ENCODE data around the gene MPI.

The MPI gene

DNA sequence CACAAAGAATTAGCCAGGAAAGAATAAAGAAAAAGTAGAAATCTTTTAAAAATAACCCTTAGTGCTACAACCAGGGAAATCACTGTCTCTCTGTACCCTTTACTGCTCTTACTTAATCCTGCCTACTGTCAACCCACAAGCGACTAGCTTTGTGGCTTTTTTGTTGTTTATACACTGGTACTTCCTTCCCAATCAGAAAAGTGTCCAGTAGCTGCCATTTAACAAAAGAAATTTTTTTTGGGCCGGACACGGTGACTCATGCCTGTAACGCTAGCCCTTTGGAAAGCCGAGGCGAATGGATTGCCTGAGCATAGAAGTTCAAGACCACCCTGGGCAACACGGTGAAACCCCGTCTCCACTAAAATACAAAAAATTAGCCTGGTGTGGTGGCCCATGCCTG lies 30.6 kb downstream of the MPI start:
- H3K36me3 ChIP-seq (replicated peaks in 1 of 2; ENCODE audit: control insufficient read depth in 2 of 2, insufficient read depth in 2 of 2, low read length in 2 of 2) = peaks cover 17 to 94% of the 10 kb centered on the region in 2 donors
- no peak overlapping the region for H3K4me3 ChIP-seq (ENCODE audit: low read length in 2 of 2)
- no peak overlapping the region for H3K27ac ChIP-seq (replicated peaks; ENCODE audit: low read length)
- no peak overlapping the region for H4K8ac ChIP-seq (ENCODE audit: low read depth, low read length)
- no peak overlapping the region for H2AK5ac ChIP-seq (ENCODE audit: low read depth, low read length)
- no peaks in the 10 kb centered on the region for H3K4me1 ChIP-seq (ENCODE audit: control insufficient read depth in 2 of 2, insufficient read depth in 1 of 2, low read depth in 1 of 2, low read length in 2 of 2)
- H2BK120ac ChIP-seq (ENCODE audit: low read depth, low read length) = no peak overlapping the region
- no peak overlapping the region for H4K91ac ChIP-seq (ENCODE audit: low read depth, low read length, poor library complexity)
- no peak overlapping the region for H2AFZ ChIP-seq (ENCODE audit: low read length)
- H3K79me1 ChIP-seq (ENCODE audit: low read depth, low read length) = no peaks in the 10 kb centered on the region
- H3K9ac ChIP-seq (ENCODE audit: low read depth, low read length, poor library complexity) = no peak overlapping the region
- no peaks in the 10 kb centered on the region for H3K27me3 ChIP-seq (ENCODE audit: control insufficient read depth in 3 of 3, insufficient read depth in 3 of 3, low read depth in 1 of 3, low read length in 3 of 3)
- H2BK5ac ChIP-seq (ENCODE audit: low read length) = no peak overlapping the region
- H3K4ac ChIP-seq (ENCODE audit: low read length) = no peak overlapping the region
- no peaks in the 10 kb centered on the region for H3K9me3 ChIP-seq (replicated peaks in 1 of 2; ENCODE audit: control insufficient read depth in 2 of 2, insufficient read depth in 1 of 2, low read depth in 1 of 2, low read length in 2 of 2)
- DNase-seq (ENCODE audit: low spot score) = no peak
- no peak overlapping the region for H3K14ac ChIP-seq (ENCODE audit: low read length)
- no peak overlapping the region for H2BK12ac ChIP-seq (ENCODE audit: low read length)
- H3K18ac ChIP-seq (ENCODE audit: low read length) = no peak overlapping the region
- H2BK15ac ChIP-seq (ENCODE audit: low read length) = no peak overlapping the region
- H3K23ac ChIP-seq (ENCODE audit: low read depth, low read length, poor library complexity) = no peak overlapping the region
- WGBS, 2 donors (ENCODE audit: extremely low coverage in 2 of 2, insufficient read length in 2 of 2, insufficient replicate concordance in 1 of 2) = no CpG with 5 or more reads among the region's 8 CpGs
- no peak overlapping the region for H3K4me2 ChIP-seq (ENCODE audit: insufficient read depth, low read length, poor library complexity, severe bottlenecking)

DNA sequence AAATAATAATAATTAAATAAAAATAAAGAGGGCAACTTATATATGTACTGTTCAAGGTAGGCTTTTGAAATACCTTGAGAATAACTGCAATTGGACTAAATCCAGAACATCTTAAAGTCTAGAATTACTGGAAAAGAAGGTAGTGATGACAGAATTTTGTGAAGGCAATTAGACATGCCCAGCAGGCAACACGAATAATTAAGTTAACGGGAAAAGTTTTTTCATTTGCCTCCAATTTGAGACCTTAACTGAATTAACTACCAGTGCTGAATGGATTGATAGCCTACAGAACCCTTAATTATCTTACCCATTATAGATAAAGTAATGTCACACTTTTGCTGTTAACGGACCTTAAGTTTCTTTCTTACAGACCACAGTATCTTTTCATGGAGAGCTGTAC lies 34.7 kb downstream of the MPI start:
- Histone ChIP-seq H2BK12ac (ENCODE audit: low read length) (no peak overlapping the region), H3K14ac (ENCODE audit: low read length) (no peak overlapping the region), H3K23ac (ENCODE audit: low read depth, low read length, poor library complexity) (no peak overlapping the region), H3K27me3 (ENCODE audit: control insufficient read depth in 3 of 3, insufficient read depth in 3 of 3, low read depth in 1 of 3, low read length in 3 of 3) (no peaks in the 10 kb centered on the region), H3K27ac (replicated peaks; ENCODE audit: low read length) (no peak overlapping the region), H4K91ac (ENCODE audit: low read depth, low read length, poor library complexity) (no peak overlapping the region), H2BK5ac (ENCODE audit: low read length) (no peak overlapping the region), H2AK5ac (ENCODE audit: low read depth, low read length) (no peak overlapping the region), H4K8ac (ENCODE audit: low read depth, low read length) (no peak overlapping the region), H3K18ac (ENCODE audit: low read length) (no peak overlapping the region), H3K36me3 (replicated peaks in 1 of 2; ENCODE audit: control insufficient read depth in 2 of 2, insufficient read depth in 2 of 2, low read length in 2 of 2) (peaks cover 14 to 89% of the 10 kb centered on the region in 2 donors), H2BK15ac (ENCODE audit: low read length) (no peak overlapping the region), H3K4me1 (ENCODE audit: control insufficient read depth in 2 of 2, insufficient read depth in 1 of 2, low read depth in 1 of 2, low read length in 2 of 2) (no peaks in the 10 kb centered on the region), H3K9me3 (replicated peaks in 1 of 2; ENCODE audit: control insufficient read depth in 2 of 2, insufficient read depth in 1 of 2, low read depth in 1 of 2, low read length in 2 of 2) (no peaks in the 10 kb centered on the region), H3K79me1 (ENCODE audit: low read depth, low read length) (peaks cover 2% of the 10 kb centered on the region), H3K4me2 (ENCODE audit: insufficient read depth, low read length, poor library complexity, severe bottlenecking) (no peak overlapping the region), H3K4me3 (ENCODE audit: low read length in 2 of 2) (no peak overlapping the region), H2BK120ac (ENCODE audit: low read depth, low read length) (no peak overlapping the region), H2AFZ (ENCODE audit: low read length) (no peak overlapping the region), H3K9ac (ENCODE audit: low read depth, low read length, poor library complexity) (no peak overlapping the region), H3K4ac (ENCODE audit: low read length) (no peak overlapping the region)
- no peak for DNase-seq (ENCODE audit: low spot score)
- no CpG with 5 or more reads among the region's 3 CpGs for WGBS, 2 donors (ENCODE audit: extremely low coverage in 2 of 2, insufficient read length in 2 of 2, insufficient replicate concordance in 1 of 2)

DNA sequence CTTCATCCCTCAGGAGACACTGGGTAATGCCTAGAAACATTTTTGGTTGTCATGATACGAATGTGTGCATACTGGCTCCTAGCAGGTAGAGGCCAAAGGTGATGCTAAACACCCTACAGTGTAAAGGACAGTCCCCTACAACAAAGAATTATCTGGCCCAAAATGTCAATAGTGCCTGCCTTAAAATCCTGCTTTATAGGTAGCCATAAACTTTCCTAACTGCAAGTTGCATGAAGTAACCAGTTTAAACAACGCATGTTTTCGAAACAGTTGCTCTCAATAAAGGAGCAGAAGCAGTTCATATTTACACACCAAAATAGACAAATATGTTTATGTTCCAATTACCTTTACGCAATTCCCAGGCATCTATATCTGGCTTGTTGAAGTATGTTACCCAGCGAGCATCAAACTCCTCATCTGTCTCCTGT lies 38.9 kb downstream of the MPI start:
- no peak overlapping the region for H3K18ac ChIP-seq (ENCODE audit: low read length)
- no peak overlapping the region for H3K27ac ChIP-seq (replicated peaks; ENCODE audit: low read length)
- H3K4me1 ChIP-seq (ENCODE audit: control insufficient read depth in 2 of 2, insufficient read depth in 1 of 2, low read depth in 1 of 2, low read length in 2 of 2) = no peaks in the 10 kb centered on the region
- H2BK120ac ChIP-seq (ENCODE audit: low read depth, low read length) = no peak overlapping the region
- H3K4me2 ChIP-seq (ENCODE audit: insufficient read depth, low read length, poor library complexity, severe bottlenecking) = no peak overlapping the region
- H4K8ac ChIP-seq (ENCODE audit: low read depth, low read length) = no peak overlapping the region
- no peaks in the 10 kb centered on the region for H3K27me3 ChIP-seq (ENCODE audit: control insufficient read depth in 3 of 3, insufficient read depth in 3 of 3, low read depth in 1 of 3, low read length in 3 of 3)
- no peak overlapping the region for H3K23ac ChIP-seq (ENCODE audit: low read depth, low read length, poor library complexity)
- no peak overlapping the region for H2AFZ ChIP-seq (ENCODE audit: low read length)
- H3K79me1 ChIP-seq (ENCODE audit: low read depth, low read length) = peaks cover 2% of the 10 kb centered on the region
- H2BK5ac ChIP-seq (ENCODE audit: low read length) = no peak overlapping the region
- DNase-seq (ENCODE audit: low spot score) = no peak
- no peak overlapping the region for H3K4ac ChIP-seq (ENCODE audit: low read length)
- no peak overlapping the region for H2BK12ac ChIP-seq (ENCODE audit: low read length)
- no peak overlapping the region for H4K91ac ChIP-seq (ENCODE audit: low read depth, low read length, poor library complexity)
- H3K9me3 ChIP-seq (replicated peaks in 1 of 2; ENCODE audit: control insufficient read depth in 2 of 2, insufficient read depth in 1 of 2, low read depth in 1 of 2, low read length in 2 of 2) = no peaks in the 10 kb centered on the region
- H3K14ac ChIP-seq (ENCODE audit: low read length) = no peak overlapping the region
- H3K9ac ChIP-seq (ENCODE audit: low read depth, low read length, poor library complexity) = no peak overlapping the region
- H2AK5ac ChIP-seq (ENCODE audit: low read depth, low read length) = no peak overlapping the region
- no peak overlapping the region for H3K4me3 ChIP-seq (ENCODE audit: low read length in 2 of 2)
- no peak overlapping the region for H2BK15ac ChIP-seq (ENCODE audit: low read length)
- no CpG with 5 or more reads among the region's 5 CpGs for whole genome bisulfite sequencing, 2 donors (ENCODE audit: extremely low coverage in 2 of 2, insufficient read length in 2 of 2, insufficient replicate concordance in 1 of 2)
- peaks cover 6 to 78% of the 10 kb centered on the region in 2 donors for H3K36me3 ChIP-seq (replicated peaks in 1 of 2; ENCODE audit: control insufficient read depth in 2 of 2, insufficient read depth in 2 of 2, low read length in 2 of 2)

DNA sequence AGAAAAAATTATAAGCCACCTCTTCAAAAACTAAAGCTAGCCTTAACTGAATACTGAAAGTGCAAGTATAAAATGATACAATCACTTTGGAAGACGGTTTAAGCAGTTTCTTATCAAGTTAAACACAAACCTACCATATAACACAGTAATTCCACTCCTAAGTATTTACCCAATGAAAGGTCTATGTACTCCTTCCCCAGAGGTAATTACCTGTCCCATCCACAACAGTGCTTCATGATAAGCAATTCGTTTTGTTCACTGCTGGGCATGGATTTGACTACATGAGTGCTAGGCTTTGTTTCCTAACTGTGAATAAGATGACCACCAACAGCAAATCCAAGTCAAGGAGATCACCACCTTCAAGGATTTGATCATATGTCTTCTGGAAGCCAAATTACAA lies 43.7 kb downstream of the MPI start:
- Histone ChIP-seq H2AFZ (ENCODE audit: low read length) (no peak overlapping the region), H3K4me2 (ENCODE audit: insufficient read depth, low read length, poor library complexity, severe bottlenecking) (no peak overlapping the region), H3K27ac (replicated peaks; ENCODE audit: low read length) (no peak overlapping the region), H3K36me3 (replicated peaks in 1 of 2; ENCODE audit: control insufficient read depth in 2 of 2, insufficient read depth in 2 of 2, low read length in 2 of 2) (peaks cover 4 to 55% of the 10 kb centered on the region in 2 donors), H3K18ac (ENCODE audit: low read length) (no peak overlapping the region), H3K4ac (ENCODE audit: low read length) (no peak overlapping the region), H3K4me3 (ENCODE audit: low read length in 2 of 2) (no peak overlapping the region), H3K9ac (ENCODE audit: low read depth, low read length, poor library complexity) (no peak overlapping the region), H3K14ac (ENCODE audit: low read length) (no peak overlapping the region), H2BK12ac (ENCODE audit: low read length) (no peak overlapping the region), H3K4me1 (ENCODE audit: control insufficient read depth in 2 of 2, insufficient read depth in 1 of 2, low read depth in 1 of 2, low read length in 2 of 2) (no peaks in the 10 kb centered on the region), H3K23ac (ENCODE audit: low read depth, low read length, poor library complexity) (no peak overlapping the region), H4K8ac (ENCODE audit: low read depth, low read length) (no peak overlapping the region), H2BK5ac (ENCODE audit: low read length) (no peak overlapping the region), H4K91ac (ENCODE audit: low read depth, low read length, poor library complexity) (no peak overlapping the region), H3K9me3 (replicated peaks in 1 of 2; ENCODE audit: control insufficient read depth in 2 of 2, insufficient read depth in 1 of 2, low read depth in 1 of 2, low read length in 2 of 2) (no peaks in the 10 kb centered on the region), H2AK5ac (ENCODE audit: low read depth, low read length) (no peak overlapping the region), H3K79me1 (ENCODE audit: low read depth, low read length) (peaks cover 3% of the 10 kb centered on the region), H2BK15ac (ENCODE audit: low read length) (no peak overlapping the region), H3K27me3 (ENCODE audit: control insufficient read depth in 3 of 3, insufficient read depth in 3 of 3, low read depth in 1 of 3, low read length in 3 of 3) (no peaks in the 10 kb centered on the region), H2BK120ac (ENCODE audit: low read depth, low read length) (no peak overlapping the region)
- DNase-seq (ENCODE audit: low spot score) = no peak
- no CpG with 5 or more reads among the region's 2 CpGs for WGBS, 2 donors (ENCODE audit: extremely low coverage in 2 of 2, insufficient read length in 2 of 2, insufficient replicate concordance in 1 of 2)

All from neuronal stem cell (in vitro differentiated cells).